Measurements from ENCODE around the gene ZBTB49. TPM values are rescaled to one million over a fixed set of nuclear protein-coding genes. Genes with fewer than 3 reads are reported as not detected.

ZBTB49 gene
- total and polyA plus RNA-seq, 8 donors: 4.8 to 13.5 (median 9.7) TPM

GRCh38 chr4:4334798-4335520 lies 44.9 kb downstream of the ZBTB49 start:
- Histone ChIP-seq H3K27ac (no peak overlapping the region), H3K27me3 (peaks cover 0 to 7% of the 10 kb centered on the region in 2 donors), H3K9me3 (no peaks in the 10 kb centered on the region), H3K4me1 (no peaks in the 10 kb centered on the region), H3K4me3 (no peak overlapping the region), H3K36me3 (no peaks in the 10 kb centered on the region)
- peak in 3 of 4 donors; percentile 46 to 84 (median 69) for DNase-seq
- intact Hi-C loops (cut with DNase I): loop anchor here in 1 of 2 donors (5.0 kb wide), 1 partner anchor 83 kb away; no protein-coding TSS in a partner anchor
- peak; percentile 67 to 77 for TF ChIP-seq CTCF (IDR thresholded peaks at IDR 0.05)
- ATAC-seq: peak; percentile 46

- Histone ChIP-seq H3K36me3 (no peaks in the 10 kb centered on the region), H3K4me1 (no peaks in the 10 kb centered on the region), H3K27ac (no peak overlapping the region), H3K27me3 (peaks cover 0 to 7% of the 10 kb centered on the region in 2 donors), H3K4me3 (no peak overlapping the region), H3K9me3 (no peaks in the 10 kb centered on the region)
- intact Hi-C loops (cut with DNase I): no loop called here
- TF ChIP-seq CTCF (IDR thresholded peaks at IDR 0.05): no peak
- ATAC-seq (peak; percentile 60), DNase-seq (peak in 1 of 4 donors; percentile 38)
Observed at GRCh38 chr4:4338210-4339001, 48.4 kb downstream of the ZBTB49 start.

- intact Hi-C loops (cut with DNase I): no loop called here
- no peak overlapping the region for H3K27ac ChIP-seq
- peak; percentile 82 for ATAC-seq
- H3K4me3 ChIP-seq: no peak overlapping the region
- peaks cover 0 to 7% of the 10 kb centered on the region in 2 donors for H3K27me3 ChIP-seq
- no peaks in the 10 kb centered on the region for H3K36me3 ChIP-seq
- no peaks in the 10 kb centered on the region for H3K9me3 ChIP-seq
- H3K4me1 ChIP-seq: no peaks in the 10 kb centered on the region
- peak in 2 of 4 donors; percentile 50 to 62 for DNase-seq
- TF ChIP-seq CTCF (IDR thresholded peaks at IDR 0.05): no peak
Observed at GRCh38 chr4:4339504-4340085, 49.5 kb downstream of the ZBTB49 start.

GRCh38 chr4:4341861-4342650 lies 52.0 kb downstream of the ZBTB49 start:
- Histone ChIP-seq H3K4me3 (no peak overlapping the region), H3K4me1 (no peaks in the 10 kb centered on the region), H3K36me3 (no peaks in the 10 kb centered on the region), H3K27me3 (peaks cover 0 to 7% of the 10 kb centered on the region in 2 donors), H3K27ac (no peak overlapping the region), H3K9me3 (no peaks in the 10 kb centered on the region)
- no peak for TF ChIP-seq CTCF (IDR thresholded peaks at IDR 0.05)
- ATAC-seq: no peak
- no peak for DNase-seq
- intact Hi-C loops (cut with DNase I): no loop called here
